K562 (cell line): ENCODE results near the gene FANCD2. TPM values are rescaled to one million over a fixed set of nuclear protein-coding genes. Genes with fewer than 3 reads are reported as not detected.

ENCODE experiments used
- HCFC1 ChIP-seq: IDR thresholded peaks from 2 replicates; pipeline ENCODE4 v1.6.1; 2012; ENCODE audit warnings: low read depth, low read length, improper control_type of control experiment
- HNRNPK ChIP-seq: fragments of 200-400 bp; formaldehyde crosslinking; IDR thresholded peaks from one replicate; pipeline ENCODE4 v1.6.1; 2018; ENCODE audit warnings: mild to moderate bottlenecking, low read depth, low read length; ENCODE audit not compliant: poor library complexity, severe bottlenecking
- KDM1A ChIP-seq, 2 experiments: fragments of 450-650 bp; IDR thresholded peaks; 2 replicates each; pipeline ENCODE4 v1.6.1; 2016; ENCODE audit warnings: mild to moderate bottlenecking in 2 of 2
- MLLT1 ChIP-seq, 2 experiments: fragments of 450-650 bp; IDR thresholded peaks; 2 replicates each; pipeline ENCODE4 v1.6.1; 2016
- MTF1 ChIP-seq: fragments of 250-450 bp; sonication (Bioruptor Pico); IDR thresholded peaks from 2 replicates; pipeline ENCODE4 v1.9.0; 2021; ENCODE audit warnings: moderate library complexity, mild to moderate bottlenecking, inconsistent platforms, borderline replicate concordance
- NCOR1 ChIP-seq: fragments of 450-650 bp; IDR thresholded peaks from 2 replicates; pipeline ENCODE4 v1.6.1; 2016; ENCODE audit warnings: mild to moderate bottlenecking, moderate library complexity
- REST ChIP-seq, 2 experiments: fragments of 450-650 bp; formaldehyde crosslinking in 1 of 2; IDR thresholded peaks; 2 replicates each; pipeline versions ENCODE4 v1.4.0 to v1.6.1; 2014 to 2020; ENCODE audit warnings: mild to moderate bottlenecking in 2 of 2, borderline replicate concordance in 1 of 2, low read depth in 1 of 2
- RUNX1 ChIP-seq: sonication (generic); IDR thresholded peaks from 2 replicates; pipeline ENCODE4 v1.6.1; 2016; ENCODE audit warnings: antibody characterized with exemption, low read depth
- ZNF583 ChIP-seq: fragments of 250-450 bp; sonication (Bioruptor Pico); IDR thresholded peaks from 2 replicates; pipeline ENCODE4 v1.4.0; 2020
- ZNF655 ChIP-seq: fragments of 250-450 bp; sonication (Bioruptor Pico); IDR thresholded peaks from 2 replicates; pipeline ENCODE4 v1.5.0; 2021
- ZNF766 ChIP-seq: fragments of 200-800 bp; sonication (Bioruptor generic); conservative IDR thresholded peaks from 2 replicates; pipeline ENCODE4 v1.6.1; 2016; ENCODE audit warnings: missing genetic modification characterization, missing compliant biosample characterization
- polyA plus RNA-seq, 8 experiments: library from polyadenylated mRNA; depleted of rRNA in 4 of 8; stranded (reverse) in 5 of 8; unstranded in 3 of 8; fragments of >200 nt; fragmentation: Nextera tagmentation in 2 of 8; fragmentation: Illumina TruSeq in 1 of 8; extraction: Ambion mirVana in 2 of 8; extraction: Trizol in 1 of 8; gene quantifications; 2 replicates each; pipeline versions ENCODE4 v1.2.1 to v1.2.3, GENCODE V29; 2011 to 2014; ENCODE audit warnings: inconsistent platforms in 1 of 8, missing spikeins in 1 of 8
- total RNA-seq, 7 experiments: library from RNA; depleted of rRNA in 6 of 7; stranded (reverse); fragments of >200 nt in 6 of 7; fragmentation: Illumina TruSeq in 2 of 7; extraction: Trizol in 2 of 7; gene quantifications; 2 replicates each; pipeline versions ENCODE4 v1.2.1 to v1.2.3, GENCODE V29; 2011 to 2021; ENCODE audit warnings: low replicate concordance in 1 of 7

Gene FANCD2
- total and polyA plus RNA-seq, 9 of the 15 experiments (the other 6 are each of a cell fraction or from before 2014, with no cell fraction given): 59.4 to 137 (median 96.1) TPM

GRCh38 chr3:10115326-10116137 is 89.3 kb downstream of the FANCD2 start, which contains the start of gene BRK1 (continued):
- no peak for TF ChIP-seq REST (IDR thresholded peaks at IDR 0.05; ENCODE audit: borderline replicate concordance)
- peak; percentile 30; the same call in 1 of the 2 replicates for TF ChIP-seq REST (CRISPR knock-in tag; IDR thresholded peaks at IDR 0.05; ENCODE audit: low read depth)
- 0 out of 2 replicates have a peak, but pooled peaks have one; percentile 30 for TF ChIP-seq ZNF583 (CRISPR knock-in tag)
- TF ChIP-seq HNRNPK: no peak
- no peak for TF ChIP-seq RUNX1
- TF ChIP-seq ZNF655 (CRISPR knock-in tag): no peak
- TF ChIP-seq ZNF766 (CRISPR knock-in tag): 0 out of 2 replicates have a peak, but pooled peaks have one; percentile 65
- TF ChIP-seq MLLT1 (IDR thresholded peaks at IDR 0.05): 0 out of 4 replicates have a peak, but pooled peaks of 1 of the 2 experiments have one; percentile 35
- no peak for TF ChIP-seq KDM1A (IDR thresholded peaks at IDR 0.05)
- 0 out of 2 replicates have a peak, but pooled peaks have one; percentile 3 for TF ChIP-seq MTF1 (CRISPR knock-in tag)
- TF ChIP-seq HCFC1: peak; percentile 42
- TF ChIP-seq NCOR1: no peak; the same call in 1 of the 2 replicates
